ENCODE results near the gene PMAIP1.

PMAIP1 gene

DNA sequence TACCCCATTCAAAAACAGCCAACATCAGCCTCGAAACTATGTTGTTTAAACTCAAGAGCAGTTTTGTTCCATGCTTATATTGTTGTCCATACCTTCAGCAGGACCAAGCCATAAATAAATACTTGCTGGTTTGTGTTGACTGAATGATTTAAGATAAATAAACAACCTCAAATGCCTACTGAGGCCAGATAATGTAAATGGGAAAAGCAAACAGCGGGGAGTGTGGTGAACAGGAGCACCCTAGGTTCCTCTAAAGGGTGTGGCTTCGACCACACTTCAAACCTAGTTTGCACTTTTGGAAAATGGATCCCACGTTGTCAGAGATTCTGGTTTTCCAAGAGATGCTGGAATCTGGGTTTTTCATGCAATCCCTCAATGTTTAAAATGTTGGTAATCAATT, 1.7 kb upstream of the PMAIP1 start:
- TF ChIP-seq CTCF (IDR thresholded peaks at IDR 0.05; ENCODE audit: low read depth, low read length), result no peak
- DNase-seq (ENCODE audit: low read depth in 2 of 2), result no peak
- no peak overlapping the region for H3K4me3 ChIP-seq (replicated peaks in 1 of 2; ENCODE audit: low read depth in 2 of 2, low read length in 2 of 2)

- no peak for TF ChIP-seq CTCF (IDR thresholded peaks at IDR 0.05; ENCODE audit: low read depth, low read length)
- H3K4me3 ChIP-seq (replicated peaks in 1 of 2; ENCODE audit: low read depth in 2 of 2, low read length in 2 of 2), result peak overlapping the region; percentile 52 to 85
- DNase-seq (ENCODE audit: low read depth in 2 of 2), result no peak
Measured at GRCh38 chr18:59898609-59899297, 1.0 kb upstream of the PMAIP1 start.

DNA sequence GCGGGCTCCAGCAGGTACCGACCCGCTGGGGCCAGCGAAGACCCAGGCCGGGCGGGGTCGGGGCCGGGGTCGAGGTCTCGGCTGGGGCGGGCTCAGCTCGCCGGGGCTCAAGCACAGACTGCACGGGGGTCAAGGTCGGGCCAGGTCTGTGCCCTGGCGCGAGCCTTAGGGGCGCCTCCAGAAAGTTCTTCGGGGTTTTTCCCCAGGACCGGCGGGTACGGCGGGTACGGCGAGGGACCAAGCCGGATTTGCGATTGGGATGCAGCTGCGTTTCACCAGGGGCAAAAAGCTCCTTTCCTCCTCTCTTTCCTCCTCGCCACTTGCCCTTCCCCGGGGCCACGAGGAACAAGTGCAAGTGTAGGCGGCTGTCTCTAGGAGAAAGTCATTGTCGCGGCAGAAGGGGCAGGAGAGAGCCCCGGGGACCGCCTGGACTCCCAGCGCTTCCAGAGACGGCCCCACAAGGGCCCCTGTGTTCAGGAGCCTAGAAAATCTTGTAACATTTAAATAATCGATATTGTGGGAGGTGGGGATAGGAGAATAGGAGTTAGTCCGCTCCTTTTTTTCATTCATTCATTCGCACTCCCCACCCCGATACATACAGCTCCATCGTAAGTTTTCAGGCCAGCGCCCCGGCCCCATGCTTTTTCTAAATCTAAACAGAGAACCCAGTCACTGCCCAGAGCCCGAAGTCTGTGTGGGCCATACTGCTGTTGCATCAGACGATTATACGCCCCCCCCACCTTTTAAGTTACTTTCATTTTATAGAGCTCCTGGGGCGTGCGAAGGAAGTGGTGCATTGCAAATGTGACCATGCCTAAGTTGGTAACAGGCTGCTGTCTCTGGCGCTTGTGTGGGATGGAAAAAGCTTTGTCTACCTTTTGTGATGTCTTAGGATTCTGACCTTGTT, 679 bp downstream of the PMAIP1 start:
- TF ChIP-seq CTCF (IDR thresholded peaks at IDR 0.05; ENCODE audit: low read depth, low read length), result no peak
- DNase-seq (ENCODE audit: low read depth in 2 of 2), result peak; percentile 77 to 82
- H3K4me3 ChIP-seq (replicated peaks in 1 of 2; ENCODE audit: low read depth in 2 of 2, low read length in 2 of 2), result peak overlapping the region; percentile 79 to 85

DNA sequence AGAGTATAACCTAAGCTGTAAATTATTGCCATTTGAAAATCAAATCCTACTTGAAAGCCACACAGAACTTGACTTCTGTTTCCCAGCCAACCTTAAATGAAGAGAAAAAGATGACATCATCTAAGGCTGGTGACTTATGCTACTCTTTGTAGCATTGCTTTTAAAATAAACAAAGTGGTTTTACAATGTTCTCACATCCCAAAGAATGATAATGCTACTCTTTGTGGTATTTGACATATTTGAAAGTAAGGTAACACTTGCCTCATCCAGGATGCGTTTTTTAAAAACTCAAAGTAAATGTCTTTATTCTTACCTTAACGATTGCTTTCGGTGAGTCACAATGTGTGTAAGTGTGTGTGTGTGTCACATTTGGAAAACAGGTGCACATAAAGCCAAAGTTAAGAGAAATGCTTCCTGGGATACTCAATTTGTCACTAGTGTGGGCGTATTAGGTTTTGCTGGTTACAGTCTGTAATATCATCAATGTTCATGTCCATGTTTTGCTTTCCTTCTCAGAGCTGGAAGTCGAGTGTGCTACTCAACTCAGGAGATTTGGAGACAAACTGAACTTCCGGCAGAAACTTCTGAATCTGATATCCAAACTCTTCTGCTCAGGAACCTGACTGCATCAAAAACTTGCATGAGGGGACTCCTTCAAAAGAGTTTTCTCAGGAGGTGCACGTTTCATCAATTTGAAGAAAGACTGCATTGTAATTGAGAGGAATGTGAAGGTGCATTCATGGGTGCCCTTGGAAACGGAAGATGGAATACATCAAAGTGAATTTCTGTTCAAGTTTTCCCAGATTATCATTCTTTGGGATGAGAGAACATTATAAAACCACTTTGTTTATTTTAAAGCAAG, 2.6 kb downstream of the PMAIP1 start:
- no peak for TF ChIP-seq CTCF (IDR thresholded peaks at IDR 0.05; ENCODE audit: low read depth, low read length)
- peak in 1 of 2 donors; percentile 88 for DNase-seq (ENCODE audit: low read depth in 2 of 2)
- H3K4me3 ChIP-seq (replicated peaks in 1 of 2; ENCODE audit: low read depth in 2 of 2, low read length in 2 of 2), result peak overlapping the region in 1 of 2 donors; percentile 85

DNA sequence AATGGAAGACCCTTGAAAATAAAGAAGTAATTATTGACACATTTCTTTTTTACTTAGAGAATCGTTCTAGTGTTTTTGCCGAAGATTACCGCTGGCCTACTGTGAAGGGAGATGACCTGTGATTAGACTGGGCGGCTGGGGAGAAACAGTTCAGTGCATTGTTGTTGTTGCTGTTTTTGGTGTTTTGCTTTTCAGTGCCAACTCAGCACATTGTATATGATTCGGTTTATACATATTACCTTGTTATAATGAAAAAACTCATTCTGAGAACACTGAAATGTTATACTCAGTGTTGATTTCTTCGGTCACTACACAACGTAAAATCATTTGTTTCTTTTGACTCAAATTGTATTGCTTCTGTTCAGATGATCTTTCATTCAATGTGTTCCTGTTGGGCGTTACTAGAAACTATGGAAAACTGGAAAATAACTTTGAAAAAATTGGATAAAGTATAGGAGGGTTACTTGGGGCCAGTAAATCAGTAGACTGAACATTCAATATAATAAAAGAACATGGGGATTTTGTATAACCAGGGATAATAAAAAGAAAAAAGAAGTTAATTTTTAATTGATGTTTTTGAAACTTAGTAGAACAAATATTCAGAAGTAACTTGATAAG, 3.3 kb downstream of the PMAIP1 start:
- no peak for DNase-seq (ENCODE audit: low read depth in 2 of 2)
- no peak overlapping the region for H3K4me3 ChIP-seq (replicated peaks in 1 of 2; ENCODE audit: low read depth in 2 of 2, low read length in 2 of 2)
- no peak for TF ChIP-seq CTCF (IDR thresholded peaks at IDR 0.05; ENCODE audit: low read depth, low read length)

DNA sequence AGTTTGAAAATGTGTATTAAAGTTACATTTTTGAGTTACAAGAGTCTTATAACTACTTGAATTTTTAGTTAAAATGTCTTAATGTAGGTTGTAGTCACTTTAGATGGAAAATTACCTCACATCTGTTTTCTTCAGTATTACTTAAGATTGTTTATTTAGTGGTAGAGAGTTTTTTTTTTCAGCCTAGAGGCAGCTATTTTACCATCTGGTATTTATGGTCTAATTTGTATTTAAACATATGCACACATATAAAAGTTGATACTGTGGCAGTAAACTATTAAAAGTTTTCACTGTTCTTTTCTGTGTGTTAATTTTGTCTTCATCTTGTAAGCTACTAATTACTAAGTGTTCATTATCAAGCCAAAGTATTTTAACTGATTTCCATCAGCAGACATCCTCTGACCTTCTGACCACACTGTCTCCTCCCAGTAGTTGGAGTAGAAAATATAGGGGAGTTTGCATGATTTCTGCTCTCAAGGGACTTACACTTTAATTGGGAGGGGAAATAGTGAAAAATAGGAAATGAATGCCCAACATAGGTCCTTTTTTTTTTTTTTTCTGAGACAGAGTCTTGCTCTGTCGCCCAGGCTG, 4.3 kb downstream of the PMAIP1 start:
- no peak for TF ChIP-seq CTCF (IDR thresholded peaks at IDR 0.05; ENCODE audit: low read depth, low read length)
- no peak overlapping the region for H3K4me3 ChIP-seq (replicated peaks in 1 of 2; ENCODE audit: low read depth in 2 of 2, low read length in 2 of 2)
- peak in 1 of 2 donors; percentile 37 for DNase-seq (ENCODE audit: low read depth in 2 of 2)
